Ecto neural progenitor cell (in vitro differentiated cells): ENCODE results near the gene SLC24A4.

ENCODE experiments used
- DNase-seq: peaks from one replicate; pipeline ENCODE4 v3.0.0-alpha.2; 2018; ENCODE audit warnings: low spot score

SLC24A4 gene, protein sequence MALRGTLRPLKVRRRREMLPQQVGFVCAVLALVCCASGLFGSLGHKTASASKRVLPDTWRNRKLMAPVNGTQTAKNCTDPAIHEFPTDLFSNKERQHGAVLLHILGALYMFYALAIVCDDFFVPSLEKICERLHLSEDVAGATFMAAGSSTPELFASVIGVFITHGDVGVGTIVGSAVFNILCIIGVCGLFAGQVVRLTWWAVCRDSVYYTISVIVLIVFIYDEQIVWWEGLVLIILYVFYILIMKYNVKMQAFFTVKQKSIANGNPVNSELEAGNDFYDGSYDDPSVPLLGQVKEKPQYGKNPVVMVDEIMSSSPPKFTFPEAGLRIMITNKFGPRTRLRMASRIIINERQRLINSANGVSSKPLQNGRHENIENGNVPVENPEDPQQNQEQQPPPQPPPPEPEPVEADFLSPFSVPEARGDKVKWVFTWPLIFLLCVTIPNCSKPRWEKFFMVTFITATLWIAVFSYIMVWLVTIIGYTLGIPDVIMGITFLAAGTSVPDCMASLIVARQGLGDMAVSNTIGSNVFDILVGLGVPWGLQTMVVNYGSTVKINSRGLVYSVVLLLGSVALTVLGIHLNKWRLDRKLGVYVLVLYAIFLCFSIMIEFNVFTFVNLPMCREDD

DNA sequence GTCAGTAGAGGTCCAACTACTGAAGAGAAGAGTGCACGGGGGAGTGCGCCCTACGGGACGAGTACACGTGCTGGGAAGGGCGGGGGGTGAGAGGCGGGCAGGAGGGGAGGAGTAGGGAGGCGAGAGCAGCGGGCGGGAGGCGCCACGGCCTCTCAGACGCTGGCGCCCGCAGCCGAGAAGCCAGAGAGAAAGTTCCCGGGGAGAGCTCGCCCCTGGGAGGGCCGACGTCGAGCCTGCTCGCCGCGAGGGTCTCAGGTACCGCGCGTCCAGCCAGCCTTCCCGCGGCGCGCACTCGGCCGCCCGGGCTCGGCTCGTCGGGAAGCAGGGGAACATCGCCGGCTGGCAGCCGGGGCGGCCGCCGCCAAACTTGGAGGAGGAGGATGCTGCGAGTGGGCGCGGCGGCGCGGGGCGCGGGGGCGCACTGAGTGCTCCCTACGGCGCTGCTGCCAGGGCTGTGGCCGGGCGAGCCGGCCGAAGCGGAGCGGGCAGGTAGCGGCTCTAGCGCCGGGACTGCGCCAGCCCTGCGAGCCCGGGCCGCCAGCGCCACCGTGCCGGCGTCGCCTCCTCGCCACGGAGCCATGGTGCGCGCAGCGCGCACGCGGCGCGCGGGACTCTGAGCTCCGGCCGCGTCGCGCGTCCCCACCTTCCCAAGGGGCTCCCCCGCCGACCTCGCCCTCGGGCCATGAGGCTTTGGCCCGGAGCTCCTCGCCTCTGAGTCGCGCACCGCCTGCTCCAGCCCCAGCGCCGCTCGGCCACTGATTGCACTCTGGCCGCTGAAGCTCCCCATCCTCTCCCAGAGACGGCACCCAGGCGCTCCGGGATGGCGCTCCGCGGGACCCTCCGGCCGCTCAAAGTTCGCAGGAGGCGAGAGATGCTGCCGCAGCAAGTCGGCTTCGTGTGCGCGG lies at the start of gene SLC24A4:
Gene SLC24A4, plus strand, starts transcription at position 155 of the 905 bp plus-strand sequence. Its CDS starts 666 bp downstream, at position 821.
- DNase-seq: peak; percentile 65

- no peak for DNase-seq
Measured at GRCh38 chr14:92273166-92273565, 49.8 kb upstream of the SLC24A4 start.

DNA sequence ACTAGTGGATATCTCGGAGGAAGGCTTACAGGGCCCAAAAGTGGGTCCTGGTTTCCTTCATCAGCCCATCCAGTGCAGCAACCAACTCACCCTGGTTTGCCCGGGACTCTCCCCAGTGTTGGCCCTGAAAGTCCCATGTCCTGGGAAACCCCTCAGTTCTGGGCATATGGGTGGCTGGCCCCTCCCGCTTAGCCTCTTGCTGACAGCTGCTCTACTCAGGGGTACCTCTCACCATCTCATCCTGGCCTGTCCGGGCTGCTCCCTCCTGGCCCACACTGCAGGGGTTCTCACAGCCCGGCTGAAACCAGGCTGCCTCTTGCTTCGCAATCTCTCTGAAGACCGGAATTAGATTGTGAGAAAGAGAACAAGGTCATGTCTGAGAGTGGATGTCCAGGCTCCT lies 48.9 kb upstream of the SLC24A4 start:
- DNase-seq: no peak

GRCh38 chr14:92276074-92276473 lies 46.9 kb upstream of the SLC24A4 start:
- DNase-seq: no peak

DNA sequence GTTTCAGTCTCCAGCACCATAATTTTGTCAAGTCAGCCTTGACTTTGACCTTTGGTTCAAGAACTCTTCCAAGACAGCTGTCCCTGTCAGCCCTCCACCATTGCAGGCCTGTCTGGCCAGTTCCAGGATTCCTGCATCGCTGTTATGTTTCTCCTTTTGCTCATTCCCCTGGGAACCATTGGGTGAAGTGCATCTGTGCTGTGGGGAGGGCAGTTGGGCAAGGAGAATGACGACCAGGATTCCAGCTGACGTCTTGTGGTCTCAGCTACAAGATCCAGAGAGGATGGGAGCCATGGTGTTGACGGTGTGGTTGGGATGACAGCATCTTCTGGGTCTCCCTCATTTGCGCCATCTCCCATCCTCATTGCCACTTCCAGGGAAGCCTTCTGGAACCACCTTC lies 45.9 kb upstream of the SLC24A4 start:
- DNase-seq: no peak

GRCh38 chr14:92280554-92281262 lies 42.3 kb upstream of the SLC24A4 start:
- DNase-seq: no peak

GRCh38 chr14:92282669-92283068 lies 40.3 kb upstream of the SLC24A4 start:
- no peak for DNase-seq

- no peak for DNase-seq
Measured at GRCh38 chr14:92285311-92285710, 37.7 kb upstream of the SLC24A4 start.

DNA sequence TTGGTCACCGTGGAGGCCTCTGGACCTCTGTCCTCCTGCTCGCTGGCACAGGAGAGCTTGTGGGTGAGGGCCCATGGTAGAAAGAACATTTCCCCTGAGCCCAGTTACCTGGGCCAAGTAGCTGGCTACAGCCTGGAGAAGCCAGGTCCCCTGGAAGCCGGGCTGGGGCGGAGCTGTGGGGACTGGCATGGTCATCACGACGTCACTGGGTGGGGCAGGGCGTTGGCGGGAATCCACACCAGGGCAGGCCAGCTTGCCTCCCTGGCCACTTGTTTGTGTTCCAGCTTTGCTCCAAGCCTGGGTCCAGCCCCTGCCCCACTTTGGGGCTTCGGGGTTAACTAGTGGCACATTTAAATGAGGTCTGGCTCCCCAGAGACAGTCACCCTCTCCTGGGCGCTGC lies 35.0 kb upstream of the SLC24A4 start:
- no peak for DNase-seq

- no peak for DNase-seq
Measured at GRCh38 chr14:92288994-92289660, 33.8 kb upstream of the SLC24A4 start.

- no peak for DNase-seq
Measured at GRCh38 chr14:92292673-92293072, 30.3 kb upstream of the SLC24A4 start.

- DNase-seq: no peak
Measured at GRCh38 chr14:92294506-92294905, 28.5 kb upstream of the SLC24A4 start.

DNA sequence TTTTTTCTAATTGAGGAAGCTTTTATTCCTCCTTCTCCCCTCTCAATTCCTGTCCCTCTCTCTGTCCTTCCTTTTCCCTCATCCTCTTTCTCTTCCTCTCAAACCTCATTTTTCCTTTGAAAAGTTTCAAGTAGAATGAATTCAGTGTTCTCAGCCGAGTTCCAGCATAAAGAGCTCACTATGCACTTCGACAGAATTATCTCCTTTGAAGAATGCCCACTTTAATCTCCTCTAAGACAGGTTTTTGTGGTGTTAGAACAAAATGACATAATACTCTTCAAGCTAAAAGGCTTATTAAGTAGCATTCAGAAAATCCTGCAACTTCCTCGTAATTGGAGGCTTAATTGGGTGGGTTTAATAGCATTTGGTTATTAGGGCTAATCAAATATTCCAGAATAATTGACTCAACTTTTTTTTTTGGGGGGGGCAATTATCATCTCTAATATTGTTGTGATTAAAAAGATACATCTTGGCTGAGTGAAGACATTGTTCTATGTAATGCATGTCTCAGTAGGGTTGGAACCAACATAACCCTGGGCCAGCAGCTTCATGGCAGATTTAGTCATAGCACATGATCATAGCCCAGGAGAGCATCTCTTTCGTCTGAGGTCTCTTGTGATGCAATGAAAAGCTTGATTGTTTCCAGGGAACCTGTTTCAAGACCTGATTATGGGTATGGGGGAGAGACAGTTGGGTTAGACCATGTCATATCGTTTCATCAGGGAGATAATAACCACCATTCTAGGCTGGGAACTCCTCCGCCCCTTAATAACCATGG lies 25.0 kb upstream of the SLC24A4 start:
- no peak for DNase-seq

DNA sequence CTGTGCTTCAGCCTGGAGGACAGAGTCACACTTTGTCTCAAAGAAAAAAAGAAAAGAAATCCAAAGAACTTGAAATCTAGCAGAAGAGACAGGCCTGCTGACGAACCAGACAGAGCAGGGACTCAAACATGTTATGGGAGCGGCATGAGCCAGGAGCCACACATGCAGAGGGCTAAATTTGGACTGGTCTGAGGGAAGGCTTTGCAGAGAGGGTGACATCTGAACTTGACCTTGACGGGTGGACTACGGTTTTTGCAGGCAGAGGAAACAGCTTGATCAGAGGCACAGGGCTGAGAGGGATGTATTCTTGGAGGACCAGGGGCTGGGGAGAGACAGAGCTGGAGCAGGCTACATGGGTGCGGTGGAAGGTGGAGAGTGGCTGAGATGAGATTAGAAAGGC lies 20.5 kb upstream of the SLC24A4 start:
- no peak for DNase-seq

DNA sequence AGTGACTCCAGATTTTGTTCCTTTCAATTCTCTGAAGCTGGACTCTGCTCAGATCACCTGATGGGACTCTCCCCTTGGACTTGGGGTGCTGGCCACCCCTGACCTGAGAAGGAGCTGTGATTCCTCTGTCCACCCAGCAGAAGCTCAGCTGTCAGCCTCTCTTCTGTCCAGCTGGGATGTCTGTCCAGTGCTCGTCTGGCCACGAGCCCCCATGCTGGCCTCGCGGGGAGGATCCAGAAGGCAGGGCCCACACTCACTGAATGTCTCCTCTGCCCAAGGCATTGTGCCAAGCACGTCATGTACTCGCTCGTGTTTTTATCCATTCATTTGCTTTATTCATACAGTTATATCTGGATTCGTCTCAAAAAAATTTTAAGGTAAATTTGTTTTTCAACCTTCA lies 14.2 kb upstream of the SLC24A4 start:
- DNase-seq: no peak

DNA sequence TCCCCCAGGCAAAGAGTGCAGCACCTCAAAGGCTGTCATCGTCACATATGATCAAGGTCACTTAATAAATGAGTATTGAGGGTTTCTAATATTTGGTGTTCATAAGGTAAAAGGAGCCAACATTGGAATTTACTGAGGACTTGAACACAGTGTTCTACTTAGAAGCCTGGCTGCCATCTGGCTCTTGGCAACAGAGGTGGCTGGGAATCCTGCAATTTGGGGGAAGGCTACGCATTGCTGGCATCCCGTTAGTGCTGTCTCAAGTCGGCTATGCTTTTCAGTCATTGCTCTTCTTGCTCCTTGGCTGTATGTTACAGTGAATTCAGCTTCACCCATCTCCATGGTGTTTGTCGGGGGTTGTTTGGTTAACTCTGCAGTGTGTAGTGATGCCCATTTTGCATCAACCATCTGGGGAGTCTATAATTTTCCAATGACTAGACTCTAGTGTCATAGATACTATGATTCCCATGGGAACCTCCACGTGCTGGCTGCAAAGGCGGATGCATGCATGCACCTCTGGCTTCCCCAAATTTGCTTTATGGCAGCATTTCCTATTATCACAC lies 12.9 kb upstream of the SLC24A4 start:
- DNase-seq: no peak

DNA sequence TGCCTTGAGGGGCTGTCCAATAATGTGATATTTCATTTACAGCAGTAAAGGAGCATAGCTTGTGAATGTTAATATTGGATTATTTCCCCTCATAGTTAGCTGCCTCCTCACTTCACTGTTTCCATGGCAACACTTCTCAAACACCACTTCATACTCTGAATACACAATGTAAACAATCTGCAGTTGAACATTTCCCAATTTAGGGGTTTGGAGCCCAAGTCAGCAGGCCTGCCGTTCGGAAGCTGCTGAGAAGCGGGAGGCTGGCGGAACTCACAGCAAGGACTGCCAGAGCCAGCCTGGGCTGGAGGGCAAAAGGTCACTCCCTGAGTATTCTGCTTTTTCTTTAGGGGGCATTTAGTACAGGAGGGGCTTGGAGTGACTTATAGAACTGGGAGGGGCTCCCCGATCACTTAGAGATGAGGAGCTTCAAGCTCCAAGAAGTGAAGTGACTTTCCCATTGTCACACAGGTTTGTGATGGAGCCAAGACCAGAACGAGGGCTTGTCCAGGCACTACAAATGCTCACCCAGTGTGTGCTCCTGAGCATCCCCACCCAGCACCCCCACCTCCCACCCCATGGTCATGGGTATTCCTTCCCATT lies 12.1 kb upstream of the SLC24A4 start:
- DNase-seq: no peak

DNA sequence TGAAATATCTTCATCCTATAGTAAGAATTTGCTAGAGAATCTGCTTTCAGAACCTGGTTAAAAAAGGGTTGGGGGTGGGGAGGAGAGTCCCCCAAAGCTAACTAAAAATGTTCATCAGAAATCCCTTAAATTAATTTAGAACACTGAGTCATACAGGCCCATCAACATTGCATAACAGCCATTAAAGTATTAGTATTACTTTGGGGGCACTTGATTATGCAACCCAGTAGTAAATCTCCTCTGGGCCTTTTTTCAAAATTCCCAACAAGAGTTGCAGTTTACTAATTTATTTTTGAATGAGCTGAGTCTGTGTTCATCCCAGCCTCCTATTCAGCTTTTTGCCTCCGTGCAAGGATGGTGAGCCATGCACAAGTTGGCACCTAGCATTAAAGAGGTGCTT lies 8.8 kb upstream of the SLC24A4 start:
- DNase-seq: no peak

DNA sequence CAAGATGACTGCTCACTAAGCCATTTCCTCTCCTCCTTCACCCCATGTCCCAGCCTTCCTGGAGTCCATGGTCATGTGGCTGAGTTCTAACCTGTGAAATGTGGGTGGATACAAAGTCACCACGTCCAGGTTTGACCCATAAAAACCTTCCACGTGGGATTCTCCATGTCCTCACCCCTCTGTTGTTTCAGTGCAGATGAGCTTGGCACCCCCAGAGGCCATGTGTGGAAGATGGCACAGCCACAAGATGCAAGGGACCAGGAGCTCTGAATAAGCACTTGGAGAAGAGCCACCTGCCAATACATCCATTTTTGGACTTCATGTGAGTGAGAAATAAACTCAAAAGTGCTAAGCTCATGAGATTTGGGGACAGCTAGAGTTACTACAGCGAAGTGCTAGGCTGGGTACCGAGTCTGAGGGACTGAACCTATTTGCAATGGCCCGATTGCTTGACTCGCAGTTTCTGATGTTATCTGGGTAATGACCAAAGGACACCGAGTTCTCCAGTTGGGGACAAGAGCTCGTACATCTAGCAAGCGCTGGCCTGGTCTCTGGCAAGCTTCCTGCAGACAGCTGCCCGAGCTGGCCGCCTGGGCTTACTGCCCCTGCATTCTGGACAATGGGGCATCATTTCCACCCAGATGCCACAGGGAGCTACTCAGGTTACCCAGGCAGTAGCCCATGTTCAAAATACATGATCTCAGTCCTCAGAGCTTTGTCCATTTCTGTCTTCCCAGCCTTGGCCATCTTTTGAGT lies 7.7 kb upstream of the SLC24A4 start:
- DNase-seq: no peak
